Pancreas (tissue), 10 donors: ENCODE data around the gene BPIFB2. TPM values are rescaled to one million over a fixed set of nuclear protein-coding genes. Genes with fewer than 3 reads are reported as not detected.

Experiments
- ATAC-seq, 4 donors: fragments of 200-7000 bp; cut with Tn5 transposase; one replicate each; pipeline versions ENCODE4 v1.8.0 to v1.9.1; 2020; ENCODE audit warnings: mild to moderate bottlenecking in 4 of 4, moderate library complexity in 4 of 4
- DNase-seq, 6 donors: peaks; one replicate each; pipeline ENCODE4 v3.0.0-alpha.2; 2020
- FAIRE-seq: peaks from 2 replicates; lab custom pipeline; 2012; peaks lifted over from hg19 to GRCh38; lab: Jason Lieb, UNC
- H3K27ac ChIP-seq, 4 donors: fragments of 200-600 bp; sonication (generic); 1 replicate in 3 of 4; 2 replicates in 1 of 4; pipeline versions ENCODE4 v1.5.0 to v1.8.0; 2020
- H3K27me3 ChIP-seq, 4 donors: fragments of 200-600 bp; one replicate each; pipeline ENCODE4 v1.8.0; 2021
- H3K36me3 ChIP-seq, 3 donors: fragments of 200-600 bp; sonication (generic) in 1 of 3; one replicate each; pipeline versions ENCODE4 v1.5.0 to v1.8.0; 2020 to 2021
- H3K4me1 ChIP-seq, 3 donors: fragments of 200-600 bp; one replicate each; pipeline ENCODE4 v1.8.0; 2021
- H3K4me3 ChIP-seq, 4 donors: fragments of 200-600 bp; sonication (generic) in 2 of 4; one replicate each; pipeline versions ENCODE4 v1.5.0 to v1.8.0; 2020 to 2021
- H3K9me3 ChIP-seq, 4 donors: fragments of 200-600 bp; one replicate each; pipeline ENCODE4 v1.8.0; 2021
- WGBS, 2 donors: extraction: QIAGEN DNeasy Blood & Tissue Kit; methylation state at CpG; one replicate each; pipeline ENCODE4 v1.1.7; 2013; 5-methylcytosine and 5-hydroxymethylcytosine counted together
- intact Hi-C, 3 donors: fragments of 100-400 bp; cut with DNase I; formaldehyde crosslinking; loops; one replicate each; pipeline versions ENCODE4 v1.11.1 to v1.14.2; 2022
- polyA plus RNA-seq, 2 donors: library from polyadenylated mRNA; stranded (reverse); fragments of 200-250 nt; gene quantifications; one replicate each; pipeline ENCODE4 v1.2.3, GENCODE V29; 2013
- total RNA-seq, 6 donors: library from RNA; stranded (reverse); fragmentation: NEBNext Ultra II Directional in 4 of 6; extraction: Animal tissue kit (Norgen Biotek cat#: 25700) in 4 of 6; gene quantifications; one replicate each; pipeline versions ENCODE4 v1.2.1 to v1.2.4, GENCODE V29; 2021 to 2023
- TF ChIP-seq, protein P1 (sequence below), 4 donors: fragments of 200-600 bp; sonication (generic) in 3 of 4; IDR thresholded peaks; one replicate each; pipeline versions ENCODE4 v1.5.0 to v1.8.0; 2021; ENCODE audit warnings: antibody characterized with exemption in 4 of 4
- donor health status: healthy with polysubstance abuse.
- donor health status: DM: no; HTN: no; CAD: no; lungs with moderate emphysema.
- donor health status: DM: no; HTN: no; CAD: no.
- donor health status: control.
- donor health status: control.
- donor health status: Bipolar disorder and iron deficiency.
- donor health status: DM: yes; HTN: yes; CAD: no.
- donor health status: DM: no; HTN: no; CAD: no.
- donor health status: DM: no; HTN: no; CAD: no.
- donor health status: DM: yes; HTN: yes; CAD: no.

Gene BPIFB2
- total and polyA plus RNA-seq, 8 donors = 0.05 to 0.16 TPM; not detected in 6

DNA sequence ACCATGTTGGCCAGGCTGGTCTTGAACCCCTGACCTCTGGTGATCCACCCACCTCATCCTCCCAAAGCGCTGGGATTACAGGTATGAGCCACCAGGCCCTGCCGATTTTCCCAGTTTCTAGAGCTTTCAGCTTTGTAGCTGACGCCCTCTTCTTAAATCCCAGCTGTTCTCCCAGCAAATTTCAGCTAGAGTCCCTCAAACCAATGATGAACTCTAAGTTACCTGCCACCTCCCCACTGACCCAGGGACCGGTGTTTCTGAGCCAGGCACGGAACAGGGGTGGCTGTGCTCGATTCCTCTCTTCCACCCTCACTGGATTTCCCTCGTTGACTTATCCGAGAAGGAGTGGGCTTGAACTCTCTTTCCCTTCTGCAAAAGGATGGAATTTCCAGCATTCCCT is 42.4 kb upstream of the BPIFB2 start:
- FAIRE-seq = no peak
- intact Hi-C loops = no loop called here
- TF ChIP-seq, protein P1, sequence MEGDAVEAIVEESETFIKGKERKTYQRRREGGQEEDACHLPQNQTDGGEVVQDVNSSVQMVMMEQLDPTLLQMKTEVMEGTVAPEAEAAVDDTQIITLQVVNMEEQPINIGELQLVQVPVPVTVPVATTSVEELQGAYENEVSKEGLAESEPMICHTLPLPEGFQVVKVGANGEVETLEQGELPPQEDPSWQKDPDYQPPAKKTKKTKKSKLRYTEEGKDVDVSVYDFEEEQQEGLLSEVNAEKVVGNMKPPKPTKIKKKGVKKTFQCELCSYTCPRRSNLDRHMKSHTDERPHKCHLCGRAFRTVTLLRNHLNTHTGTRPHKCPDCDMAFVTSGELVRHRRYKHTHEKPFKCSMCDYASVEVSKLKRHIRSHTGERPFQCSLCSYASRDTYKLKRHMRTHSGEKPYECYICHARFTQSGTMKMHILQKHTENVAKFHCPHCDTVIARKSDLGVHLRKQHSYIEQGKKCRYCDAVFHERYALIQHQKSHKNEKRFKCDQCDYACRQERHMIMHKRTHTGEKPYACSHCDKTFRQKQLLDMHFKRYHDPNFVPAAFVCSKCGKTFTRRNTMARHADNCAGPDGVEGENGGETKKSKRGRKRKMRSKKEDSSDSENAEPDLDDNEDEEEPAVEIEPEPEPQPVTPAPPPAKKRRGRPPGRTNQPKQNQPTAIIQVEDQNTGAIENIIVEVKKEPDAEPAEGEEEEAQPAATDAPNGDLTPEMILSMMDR (IDR thresholded peaks at IDR 0.05) = no peak
- H3K9me3 ChIP-seq = no peaks in the 10 kb centered on the region
- no peak for DNase-seq
- WGBS, 2 donors = 66 to 79% methylated on average over 8 of the region's 8 CpGs
- no peak overlapping the region for H3K27ac ChIP-seq
- H3K27me3 ChIP-seq = no peaks in the 10 kb centered on the region
- no peaks in the 10 kb centered on the region for H3K4me1 ChIP-seq
- no peak for ATAC-seq
- no peak overlapping the region for H3K4me3 ChIP-seq
- no peaks in the 10 kb centered on the region for H3K36me3 ChIP-seq

DNA sequence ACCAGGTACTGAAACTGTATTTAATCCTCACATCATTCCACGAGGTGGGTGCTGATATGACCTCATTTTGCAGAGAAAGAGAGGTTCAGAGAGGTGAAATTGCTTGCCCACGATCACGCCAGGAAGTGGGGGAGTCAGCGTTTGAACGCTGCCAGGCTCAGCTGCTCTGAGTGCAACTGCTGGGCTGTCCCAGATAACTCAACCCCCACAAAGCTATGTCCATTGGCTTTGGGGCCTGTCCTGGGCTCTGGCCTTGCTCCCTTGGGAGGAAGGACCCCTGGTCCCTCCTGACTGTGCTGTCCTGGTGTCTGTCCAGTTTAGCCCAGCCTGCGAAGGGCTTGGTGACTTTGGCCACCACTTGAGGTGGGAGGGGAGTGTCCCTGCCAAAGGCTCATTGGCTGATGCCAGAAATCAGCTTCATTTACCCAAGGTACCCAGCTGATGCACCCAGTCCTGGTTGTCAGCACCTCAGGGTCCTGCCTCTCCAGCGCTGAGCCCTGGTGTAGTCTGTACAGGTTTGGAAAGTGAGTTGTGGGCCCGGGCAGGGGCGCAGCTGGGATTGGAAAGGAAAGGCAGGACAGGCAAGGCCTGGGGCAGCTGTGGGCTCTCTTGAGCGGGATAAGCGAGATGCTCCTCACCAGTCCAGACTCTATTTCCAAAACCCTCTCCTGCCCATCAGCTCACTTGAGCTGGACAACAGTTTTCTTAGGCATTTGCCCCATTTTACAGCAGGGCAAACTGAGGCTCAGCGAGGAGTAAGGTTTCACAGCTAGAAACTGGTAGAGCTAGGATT is 41.7 kb upstream of the BPIFB2 start:
- intact Hi-C loops = no loop called here
- peak in 2 of 6 donors; percentile 5 to 25 for DNase-seq
- WGBS, 2 donors = 67 to 69% methylated on average over 12 of the region's 12 CpGs
- Histone ChIP-seq H3K9me3 (no peaks in the 10 kb centered on the region), H3K36me3 (no peaks in the 10 kb centered on the region), H3K27me3 (no peaks in the 10 kb centered on the region), H3K4me1 (no peaks in the 10 kb centered on the region), H3K27ac (no peak overlapping the region), H3K4me3 (no peak overlapping the region)
- FAIRE-seq = no peak
- ATAC-seq = no peak
- TF ChIP-seq, protein P1 (IDR thresholded peaks at IDR 0.05) = no peak

DNA sequence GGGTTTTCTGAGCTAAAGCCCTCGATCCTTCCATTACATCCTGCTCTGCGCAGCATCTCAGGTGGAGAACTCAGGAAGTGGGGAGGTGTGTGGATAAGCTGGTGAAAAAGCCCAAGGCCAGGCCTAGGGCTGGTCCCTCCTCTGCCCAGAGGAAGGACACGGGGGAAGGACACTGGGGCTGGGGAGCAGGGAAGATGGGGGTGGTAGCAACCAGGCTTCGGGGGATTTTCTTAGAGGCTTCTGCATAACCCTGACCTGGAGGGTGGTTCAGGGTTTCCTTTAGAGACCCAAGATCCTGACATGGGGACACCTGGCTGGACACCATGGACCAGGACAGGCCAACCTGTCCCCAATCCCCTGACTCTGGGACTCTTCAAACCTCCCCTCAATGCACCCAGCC is 41.1 kb upstream of the BPIFB2 start:
- H3K36me3 ChIP-seq = no peaks in the 10 kb centered on the region
- ATAC-seq (no peak), DNase-seq (peak in 2 of 6 donors; percentile 1 to 29), FAIRE-seq (no peak)
- no peaks in the 10 kb centered on the region for H3K4me1 ChIP-seq
- no peaks in the 10 kb centered on the region for H3K27me3 ChIP-seq
- no peaks in the 10 kb centered on the region for H3K9me3 ChIP-seq
- intact Hi-C loops = no loop called here
- WGBS, 2 donors = 79 to 81% methylated on average over 4 of the region's 4 CpGs
- no peak overlapping the region for H3K4me3 ChIP-seq
- H3K27ac ChIP-seq = no peak overlapping the region
- TF ChIP-seq, protein P1 (IDR thresholded peaks at IDR 0.05) = no peak

DNA sequence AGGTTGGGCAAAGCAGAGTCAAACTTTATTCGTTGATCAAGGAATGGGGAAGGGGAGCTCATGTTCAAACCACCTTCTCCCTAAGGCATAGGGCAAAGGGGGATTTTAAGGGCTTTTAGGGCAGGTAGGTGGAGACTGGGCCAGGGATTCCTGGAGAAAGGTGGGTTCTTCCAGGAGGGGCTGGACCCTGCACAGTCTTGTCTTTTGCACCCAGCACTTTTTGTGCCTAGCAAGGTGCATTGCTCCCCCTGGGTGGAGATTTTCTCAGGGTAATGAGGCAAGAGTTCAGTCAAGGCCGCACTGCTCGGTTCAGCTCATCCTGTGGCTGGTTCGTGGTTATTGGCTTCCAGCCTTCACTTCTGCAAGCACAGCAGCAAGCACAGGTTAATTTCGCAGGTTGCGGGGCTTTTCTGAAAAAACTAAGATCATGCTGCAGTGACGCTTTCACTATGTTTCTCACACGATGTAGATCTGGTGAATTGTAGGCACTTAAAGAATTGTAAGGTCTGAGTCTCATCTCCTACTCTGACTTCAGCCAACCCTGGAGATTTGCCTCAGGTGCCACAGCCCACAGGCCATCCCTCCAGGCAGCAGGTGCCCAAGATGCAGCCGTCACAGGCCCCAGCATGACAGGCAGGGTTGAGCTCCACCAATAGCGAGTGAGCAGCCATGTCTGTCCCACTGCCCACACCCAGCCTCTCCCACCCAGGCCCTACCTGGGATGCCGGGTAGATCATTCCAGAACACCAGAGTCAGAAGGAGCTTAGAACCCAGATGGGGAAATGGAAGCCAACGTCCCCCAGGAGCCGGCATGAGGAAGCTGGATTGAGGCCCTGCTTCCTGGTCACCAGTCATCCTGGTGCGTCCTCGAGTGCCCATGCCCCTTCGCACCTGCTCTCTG is 40.4 kb upstream of the BPIFB2 start:
- Histone ChIP-seq H3K27ac (no peak overlapping the region), H3K4me3 (no peak overlapping the region), H3K9me3 (no peaks in the 10 kb centered on the region), H3K27me3 (no peaks in the 10 kb centered on the region), H3K4me1 (no peaks in the 10 kb centered on the region), H3K36me3 (no peaks in the 10 kb centered on the region)
- intact Hi-C loops = no loop called here
- ATAC-seq (no peak), DNase-seq (peak in 2 of 6 donors; percentile 4 to 26), FAIRE-seq (no peak)
- TF ChIP-seq, protein P1 (IDR thresholded peaks at IDR 0.05) = no peak
- WGBS, 2 donors = 67 to 74% methylated on average over 16 of the region's 16 CpGs
